Kidney epithelial cell (primary cell): ENCODE results near the gene SEMA3G. TPM values are rescaled to one million over a fixed set of nuclear protein-coding genes. Genes with fewer than 3 reads are reported as not detected.

Experiments used
- DNase-seq: peaks from one replicate; pipeline ENCODE4 v3.0.0-alpha.2; 2010; ENCODE audit warnings: low read depth
- H3K27me3 ChIP-seq: 2 replicates; pipeline ENCODE4 v1.6.0; 2011; ENCODE audit warnings: low read length; ENCODE audit not compliant: control insufficient read depth, insufficient read depth
- H3K36me3 ChIP-seq: 2 replicates; pipeline ENCODE4 v1.5.1; 2011; ENCODE audit warnings: low read length; ENCODE audit not compliant: control insufficient read depth, insufficient read depth
- H3K4me3 ChIP-seq: 2 replicates; pipeline ENCODE4 v1.5.1; 2011; ENCODE audit warnings: low read depth, mild to moderate bottlenecking, control low read depth, low read length
- CTCF ChIP-seq: IDR thresholded peaks from 2 replicates; pipeline ENCODE4 v1.5.1; 2011; ENCODE audit warnings: mild to moderate bottlenecking, moderate library complexity, low read length, control low read depth, inconsistent platforms; ENCODE audit not compliant: insufficient read depth, poor library complexity, severe bottlenecking
- total RNA-seq: library from RNA; depleted of rRNA; stranded (reverse); fragments of >200 nt; gene quantifications from 2 replicates; pipeline ENCODE4 v1.2.3, GENCODE V29; 2015

Gene SEMA3G
- total RNA-seq, 1 donor from 2014 or later: 0.21 TPM

- no peaks in the 10 kb centered on the region for H3K36me3 ChIP-seq
- peaks cover 2% of the 10 kb centered on the region for H3K27me3 ChIP-seq
- DNase-seq: no peak
- no peak overlapping the region for H3K4me3 ChIP-seq
- no peak for TF ChIP-seq CTCF
These were observed 6.1 kb downstream of the SEMA3G start for GRCh38 chr3:52438579-52439425.

- Histone ChIP-seq H3K27me3 (peaks cover 2% of the 10 kb centered on the region), H3K36me3 (no peaks in the 10 kb centered on the region), H3K4me3 (no peak overlapping the region)
- TF ChIP-seq CTCF: no peak
- no peak for DNase-seq
These were observed 6.9 kb downstream of the SEMA3G start for GRCh38 chr3:52438104-52438376.

- Histone ChIP-seq H3K36me3 (no peaks in the 10 kb centered on the region), H3K4me3 (no peak overlapping the region), H3K27me3 (peaks cover 2% of the 10 kb centered on the region)
- DNase-seq: no peak
- TF ChIP-seq CTCF: no peak
These were observed 7.4 kb downstream of the SEMA3G start for GRCh38 chr3:52437326-52438103.

GRCh38 chr3:52436500-52437149, 8.3 kb downstream of the SEMA3G start:
- Histone ChIP-seq H3K4me3 (no peak overlapping the region), H3K36me3 (no peaks in the 10 kb centered on the region), H3K27me3 (peaks cover 2% of the 10 kb centered on the region)
- no peak for DNase-seq
- no peak for TF ChIP-seq CTCF

GRCh38 chr3:52435246-52436101, 9.4 kb downstream of the SEMA3G start:
- TF ChIP-seq CTCF: no peak
- no peaks in the 10 kb centered on the region for H3K36me3 ChIP-seq
- H3K27me3 ChIP-seq: peaks cover 5% of the 10 kb centered on the region
- no peak for DNase-seq
- H3K4me3 ChIP-seq: no peak overlapping the region
